Brain microvascular endothelial cell (primary cell): Measurements from ENCODE around the gene APOBEC4.

Experiments used
- DNase-seq: peaks from one replicate; pipeline ENCODE4 v3.0.0-alpha.2; 2020
- H3K27ac ChIP-seq: fragments of 250-450 bp; sonication (Bioruptor Pico); 2 replicates; pipeline ENCODE4 v1.5.1; 2020; ENCODE audit warnings: mild to moderate bottlenecking, moderate library complexity
- H3K27me3 ChIP-seq: fragments of 250-450 bp; sonication (Bioruptor Pico); replicated peaks from 2 replicates; pipeline ENCODE4 v1.5.1; 2020; ENCODE audit warnings: mild to moderate bottlenecking
- H3K36me3 ChIP-seq: fragments of 250-450 bp; sonication (Bioruptor Pico); replicated peaks from 2 replicates; pipeline ENCODE4 v1.5.1; 2020; ENCODE audit warnings: mild to moderate bottlenecking
- H3K4me3 ChIP-seq: 2 replicates; pipeline ENCODE4 v1.5.1; 2011; ENCODE audit warnings: low read depth, mild to moderate bottlenecking, control low read depth, low read length, moderate library complexity
- in situ Hi-C: cut with HindIII; loops from 2 replicates; pipeline ENCODE4 v1.10.0; 2017; ENCODE audit warnings: low sequenced_read_pairs, low pct_ligation_motif_present
- TF ChIP-seq, protein P1 (sequence below): IDR thresholded peaks from 2 replicates; pipeline ENCODE4 v1.5.1; 2011; ENCODE audit warnings: low read depth, mild to moderate bottlenecking, moderate library complexity, low read length, control low read depth, inconsistent platforms; ENCODE audit errors: missing control alignments

APOBEC4 gene

DNA sequence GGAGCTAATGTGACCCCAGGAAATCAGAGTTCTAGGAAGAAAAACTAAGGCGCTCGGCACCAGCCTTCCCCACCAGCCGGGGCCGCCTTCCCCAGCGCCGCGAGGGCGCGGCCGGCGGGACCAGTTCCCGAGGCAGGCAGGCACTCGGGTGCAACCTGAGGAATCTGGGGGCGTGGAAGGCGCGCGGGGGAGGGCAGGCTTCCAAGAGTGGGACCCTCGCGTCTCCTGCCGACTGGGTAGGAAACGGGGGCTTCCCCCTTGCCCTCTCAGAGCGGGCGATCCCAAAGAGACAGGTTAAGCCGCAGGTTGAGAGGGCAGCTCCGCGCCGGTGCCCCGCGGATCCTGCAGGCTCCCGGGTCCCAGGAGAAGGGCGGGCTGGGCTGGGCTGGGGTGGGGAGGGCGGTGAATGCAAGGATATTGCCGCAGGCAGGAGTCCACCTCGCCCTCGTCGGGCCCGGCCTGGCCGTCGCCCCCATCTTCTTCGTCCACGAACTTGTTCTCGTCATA lies 18.0 kb downstream of the APOBEC4 start:
- no peak for DNase-seq
- Histone ChIP-seq H3K27ac (peak overlapping the region; percentile 92), H3K4me3 (peak overlapping the region; percentile 97), H3K27me3 (no peaks in the 10 kb centered on the region), H3K36me3 (peaks cover 11% of the 10 kb centered on the region)
- in situ Hi-C loops: no loop called here
- TF ChIP-seq, protein P1, sequence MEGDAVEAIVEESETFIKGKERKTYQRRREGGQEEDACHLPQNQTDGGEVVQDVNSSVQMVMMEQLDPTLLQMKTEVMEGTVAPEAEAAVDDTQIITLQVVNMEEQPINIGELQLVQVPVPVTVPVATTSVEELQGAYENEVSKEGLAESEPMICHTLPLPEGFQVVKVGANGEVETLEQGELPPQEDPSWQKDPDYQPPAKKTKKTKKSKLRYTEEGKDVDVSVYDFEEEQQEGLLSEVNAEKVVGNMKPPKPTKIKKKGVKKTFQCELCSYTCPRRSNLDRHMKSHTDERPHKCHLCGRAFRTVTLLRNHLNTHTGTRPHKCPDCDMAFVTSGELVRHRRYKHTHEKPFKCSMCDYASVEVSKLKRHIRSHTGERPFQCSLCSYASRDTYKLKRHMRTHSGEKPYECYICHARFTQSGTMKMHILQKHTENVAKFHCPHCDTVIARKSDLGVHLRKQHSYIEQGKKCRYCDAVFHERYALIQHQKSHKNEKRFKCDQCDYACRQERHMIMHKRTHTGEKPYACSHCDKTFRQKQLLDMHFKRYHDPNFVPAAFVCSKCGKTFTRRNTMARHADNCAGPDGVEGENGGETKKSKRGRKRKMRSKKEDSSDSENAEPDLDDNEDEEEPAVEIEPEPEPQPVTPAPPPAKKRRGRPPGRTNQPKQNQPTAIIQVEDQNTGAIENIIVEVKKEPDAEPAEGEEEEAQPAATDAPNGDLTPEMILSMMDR: no peak

DNA sequence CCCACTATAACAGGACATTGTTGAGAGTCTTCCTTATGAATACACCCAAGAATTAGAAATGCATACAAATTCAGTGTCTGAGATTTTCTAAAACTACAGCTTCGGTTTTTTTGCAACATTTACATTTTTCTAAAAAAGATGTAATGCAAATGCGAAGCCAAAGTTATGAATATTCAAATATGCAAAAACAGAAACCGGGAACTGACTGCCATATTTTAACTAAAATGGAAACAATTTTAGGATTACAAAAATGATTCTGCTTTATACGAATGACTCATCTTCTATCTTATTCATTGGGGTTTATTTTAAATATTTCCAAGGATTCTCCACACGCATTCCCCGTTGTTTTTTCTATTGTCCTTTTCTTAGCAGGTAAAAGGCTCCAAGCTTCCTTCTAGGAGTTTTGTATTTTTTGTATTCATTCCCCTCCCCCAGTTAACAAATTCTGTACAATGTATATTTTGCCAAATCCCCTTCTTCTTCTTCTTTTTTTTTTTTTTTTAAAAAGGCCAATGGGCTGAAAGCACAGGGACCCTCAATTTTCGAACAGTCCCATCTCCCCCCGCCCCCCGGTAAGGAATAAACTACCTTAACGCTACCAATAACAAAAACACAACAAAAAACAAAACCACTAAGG lies 18.6 kb downstream of the APOBEC4 start:
- H3K27ac ChIP-seq: peak overlapping the region; percentile 92
- H3K4me3 ChIP-seq: peak overlapping the region; percentile 97
- DNase-seq: no peak
- H3K36me3 ChIP-seq: peaks cover 17% of the 10 kb centered on the region
- no peaks in the 10 kb centered on the region for H3K27me3 ChIP-seq
- TF ChIP-seq, protein P1: no peak
- in situ Hi-C loops: no loop called here

DNA sequence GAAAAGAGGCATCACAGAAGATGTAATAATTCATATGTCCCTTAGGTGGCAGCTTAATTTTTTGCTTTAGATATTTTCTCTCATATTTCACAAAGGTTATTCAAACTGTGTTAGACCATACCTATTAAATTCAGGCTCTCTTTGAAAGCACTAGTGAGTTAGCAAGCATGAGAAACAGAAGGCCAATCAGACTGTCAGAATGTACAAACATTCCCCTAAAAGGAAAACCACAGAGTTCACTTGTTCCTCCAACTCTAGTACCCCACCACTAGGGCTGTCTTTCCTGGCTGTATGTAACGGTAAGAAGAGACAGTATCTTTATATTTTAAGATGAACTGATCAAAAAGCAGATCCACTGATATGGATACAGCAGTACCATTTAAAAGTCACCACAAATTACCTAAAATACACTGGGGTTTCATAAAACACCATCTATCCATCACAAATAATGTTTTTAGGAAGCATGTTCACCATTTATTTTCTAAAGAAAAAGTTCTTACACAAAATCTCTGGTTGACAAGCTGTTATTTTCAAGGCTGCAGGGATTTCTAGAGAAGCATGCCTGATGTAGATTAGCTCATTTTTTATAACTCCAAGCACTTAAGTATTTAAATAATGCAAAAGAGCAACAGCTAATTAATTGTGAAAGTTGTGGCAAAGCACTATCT lies 19.3 kb downstream of the APOBEC4 start:
- in situ Hi-C loops: no loop called here
- H3K4me3 ChIP-seq: peak overlapping the region; percentile 97
- no peaks in the 10 kb centered on the region for H3K27me3 ChIP-seq
- peak overlapping the region; percentile 92 for H3K27ac ChIP-seq
- peaks cover 23% of the 10 kb centered on the region for H3K36me3 ChIP-seq
- TF ChIP-seq, protein P1: peak; percentile 66
- DNase-seq: peak; percentile 85

DNA sequence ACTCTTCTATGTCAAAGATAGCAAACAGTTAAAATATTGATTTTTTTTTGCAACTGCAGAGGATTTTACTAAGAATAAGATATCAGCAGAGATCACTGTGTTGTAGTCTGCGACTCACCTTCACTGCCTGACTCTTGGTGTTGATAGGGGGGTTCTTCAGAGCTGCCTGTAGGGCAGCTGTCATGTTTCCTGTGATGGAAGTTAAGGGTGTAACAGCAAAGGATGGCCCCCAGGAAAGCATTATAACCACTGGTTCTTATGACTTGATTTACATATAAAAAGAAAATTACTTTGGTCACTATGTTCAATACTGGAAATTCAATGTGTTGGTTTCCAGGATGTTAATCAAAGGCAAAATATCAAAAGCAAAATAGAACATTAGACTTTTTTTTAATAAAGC lies 20.2 kb downstream of the APOBEC4 start:
- TF ChIP-seq, protein P1: no peak
- Histone ChIP-seq H3K4me3 (peak overlapping the region; percentile 97), H3K27me3 (no peaks in the 10 kb centered on the region), H3K36me3 (peaks cover 30% of the 10 kb centered on the region), H3K27ac (peak overlapping the region; percentile 92)
- no peak for DNase-seq
- in situ Hi-C loops: no loop called here

DNA sequence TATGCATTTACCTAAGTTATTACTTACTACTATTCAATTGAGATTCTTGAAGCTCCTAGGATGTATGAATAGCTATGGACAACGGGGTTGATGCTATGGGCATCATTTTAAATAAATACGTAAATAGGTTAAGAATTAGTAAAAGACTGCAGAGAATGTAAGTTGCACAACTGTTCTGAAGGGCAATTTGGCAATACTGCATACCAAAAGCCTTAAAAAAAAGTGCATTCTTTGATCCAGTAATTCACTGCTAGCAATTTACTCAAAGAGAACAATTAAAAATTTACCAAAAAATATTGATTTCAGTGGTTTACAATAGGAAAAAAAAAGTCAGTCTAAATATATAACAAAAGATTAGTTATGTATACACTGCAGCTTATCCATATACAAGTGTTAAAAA lies 21.0 kb downstream of the APOBEC4 start:
- in situ Hi-C loops: no loop called here
- Histone ChIP-seq H3K27me3 (no peaks in the 10 kb centered on the region), H3K36me3 (peaks cover 30% of the 10 kb centered on the region), H3K4me3 (peak overlapping the region; percentile 97), H3K27ac (peak overlapping the region; percentile 4)
- TF ChIP-seq, protein P1: no peak
- DNase-seq: peak; percentile 12
